Activated naive CD4-positive, alpha-beta T cell treated with anti-CD3 and anti-CD28 coated beads, Interleukin-2, amount 50 U/mL, for 72 hours (primary cell): Measurements from ENCODE around the gene USF1. TPM values are rescaled to one million over a fixed set of nuclear protein-coding genes. Genes with fewer than 3 reads are reported as not detected.
"Not testable (repeated sequence)": the region's sequence is repeated elsewhere in the genome, so short reads cannot be mapped to it uniquely, and the experiment has no call there.

Experiments
- ATAC-seq, 2 donors: fragments of 150-1000 bp; cut with Tn5 transposase; 2 replicates each; pipeline ENCODE4 v1.10.0; 2021; ENCODE audit warnings: mild to moderate bottlenecking in 2 of 2, moderate library complexity in 2 of 2
- DNase-seq, 2 donors: peaks; one replicate each; pipeline ENCODE4 v3.0.0; 2021 to 2022; ENCODE audit warnings: low spot score in 2 of 2
- H3K27ac Mint-ChIP-seq, 2 donors: one replicate each; pipeline ENCODE4 v1.8.0; 2022; ENCODE audit warnings: mild to moderate bottlenecking in 2 of 2, mixed read lengths in 2 of 2
- H3K36me3 Mint-ChIP-seq, 2 donors: one replicate each; pipeline ENCODE4 v1.8.0; 2022; ENCODE audit warnings: mixed read lengths in 2 of 2
- H3K9me3 Mint-ChIP-seq, 2 donors: one replicate each; pipeline ENCODE4 v1.8.0; 2022; ENCODE audit warnings: mixed read lengths in 2 of 2
- total RNA-seq, 2 donors: library from RNA; stranded (reverse); gene quantifications; one replicate each; pipeline ENCODE4 v1.2.3, GENCODE V29; 2022

USF1 gene
- total RNA-seq, 2 donors from 2014 or later = 50.8 to 90.6 TPM

GRCh38 chr1:161017756-161018630 lies 27.8 kb downstream of the USF1 start:
- Mint-ChIP-seq H3K36me3 (peaks cover 7% of the 10 kb centered on the region in 2 donors), H3K9me3 (peaks cover 0 to 4% of the 10 kb centered on the region in 2 donors), H3K27ac (peak overlapping the region in 1 of 2 donors; percentile 24)
- ATAC-seq = no peak
- DNase-seq = no peak

DNA sequence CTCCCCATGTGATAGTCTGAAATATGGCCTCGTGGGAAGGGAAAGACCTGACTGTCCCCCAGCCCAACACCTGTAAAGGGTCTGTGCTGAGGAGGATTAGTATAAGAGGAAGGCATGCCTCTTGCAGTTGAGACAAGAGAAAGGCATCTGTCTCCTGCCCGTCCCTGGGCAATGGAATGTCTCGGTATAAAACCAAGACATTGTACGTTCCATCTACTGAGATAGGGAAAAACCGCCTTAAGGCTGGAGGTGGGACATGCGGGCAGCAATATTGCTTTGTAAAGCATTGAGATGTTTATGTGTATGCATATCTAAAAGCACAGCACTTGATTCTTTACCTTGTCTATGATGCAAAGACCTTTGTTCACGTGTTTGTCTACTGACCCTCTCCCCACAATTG lies 28.6 kb downstream of the USF1 start:
- not testable (repeated sequence) for H3K9me3 Mint-ChIP-seq, H3K36me3 Mint-ChIP-seq, ATAC-seq, DNase-seq, H3K27ac Mint-ChIP-seq

- H3K36me3 Mint-ChIP-seq, H3K9me3 Mint-ChIP-seq, ATAC-seq, DNase-seq, H3K27ac Mint-ChIP-seq: not testable (repeated sequence)
These were observed 29.1 kb downstream of the USF1 start for GRCh38 chr1:161016683-161017082.

- H3K9me3 Mint-ChIP-seq = no peaks in the 10 kb centered on the region
- ATAC-seq = peak; percentile 86 to 89
- no peaks in the 10 kb centered on the region for H3K36me3 Mint-ChIP-seq
- DNase-seq = peak; percentile 47 to 83
- peak overlapping the region; percentile 92 to 95 for H3K27ac Mint-ChIP-seq
These were observed 32.1 kb downstream of the USF1 start for GRCh38 chr1:161013488-161014230.

- DNase-seq = no peak
- Mint-ChIP-seq H3K27ac (peak overlapping the region; percentile 92 to 95), H3K36me3 (no peaks in the 10 kb centered on the region), H3K9me3 (no peaks in the 10 kb centered on the region)
- ATAC-seq = peak in 1 of 2 donors; percentile 56
These were observed 32.7 kb downstream of the USF1 start for GRCh38 chr1:161013131-161013487.

DNA sequence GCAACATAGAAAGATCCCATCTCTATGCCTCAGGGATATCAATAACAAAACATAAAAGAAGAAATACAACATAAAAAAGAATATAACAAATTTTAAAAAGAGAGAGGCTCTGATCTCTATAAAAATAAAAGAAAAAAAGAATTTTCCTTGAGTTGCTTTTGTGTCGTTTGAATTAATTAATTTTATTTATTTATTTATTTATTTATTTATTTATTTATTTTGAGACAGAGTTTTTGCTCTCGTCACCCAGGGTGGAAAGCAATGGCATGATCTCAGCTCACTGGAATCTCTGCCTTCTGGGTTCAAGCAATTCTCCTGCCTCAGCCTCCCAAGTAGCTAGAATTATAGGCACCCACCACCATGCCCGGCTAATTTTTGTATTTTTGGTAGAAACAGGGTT lies 33.4 kb downstream of the USF1 start:
- Mint-ChIP-seq H3K27ac (no peak overlapping the region), H3K36me3 (no peaks in the 10 kb centered on the region), H3K9me3 (no peaks in the 10 kb centered on the region)
- no peak for DNase-seq
- no peak for ATAC-seq

- ATAC-seq (no peak), DNase-seq (no peak)
- no peaks in the 10 kb centered on the region for H3K36me3 Mint-ChIP-seq
- H3K9me3 Mint-ChIP-seq = no peaks in the 10 kb centered on the region
- no peak overlapping the region for H3K27ac Mint-ChIP-seq
These were observed 36.1 kb downstream of the USF1 start for GRCh38 chr1:161009602-161010211.

- ATAC-seq (no peak), DNase-seq (no peak)
- no peak overlapping the region for H3K27ac Mint-ChIP-seq
- H3K9me3 Mint-ChIP-seq = no peaks in the 10 kb centered on the region
- H3K36me3 Mint-ChIP-seq = no peaks in the 10 kb centered on the region
These were observed 36.8 kb downstream of the USF1 start for GRCh38 chr1:161008869-161009510.

DNA sequence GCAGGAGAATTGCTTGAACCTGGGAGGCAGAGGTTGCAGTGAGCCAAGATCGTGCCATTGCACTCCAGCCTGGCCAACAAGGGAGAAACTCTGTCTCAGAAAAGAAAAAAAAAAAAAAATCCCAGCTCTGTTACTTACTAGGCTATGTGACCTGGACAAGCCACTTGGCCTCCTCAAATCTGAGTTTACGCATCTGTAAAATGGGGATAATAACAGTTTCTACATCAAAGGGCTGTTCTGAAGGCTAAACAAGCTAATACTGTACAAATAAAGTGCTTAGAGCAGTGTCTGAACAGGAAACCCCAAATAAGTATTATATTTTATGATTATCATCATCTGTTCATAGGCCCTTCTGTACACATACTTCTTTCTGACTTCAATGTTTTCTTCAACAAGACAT lies 38.4 kb downstream of the USF1 start:
- Mint-ChIP-seq H3K27ac (no peak overlapping the region), H3K9me3 (no peaks in the 10 kb centered on the region), H3K36me3 (no peaks in the 10 kb centered on the region)

GRCh38 chr1:161006563-161006962 lies 39.2 kb downstream of the USF1 start:
- no peaks in the 10 kb centered on the region for H3K9me3 Mint-ChIP-seq
- H3K36me3 Mint-ChIP-seq = no peaks in the 10 kb centered on the region
- DNase-seq = no peak
- no peak overlapping the region for H3K27ac Mint-ChIP-seq
- ATAC-seq = no peak

More for the DNA sequence above, 38.4 kb downstream of the USF1 start:
- ATAC-seq = no peak
- DNase-seq = no peak

GRCh38 chr1:161001525-161001924 lies 44.3 kb downstream of the USF1 start:
- Mint-ChIP-seq H3K36me3 (no peaks in the 10 kb centered on the region), H3K27ac (peak overlapping the region in 1 of 2 donors; percentile 16), H3K9me3 (no peaks in the 10 kb centered on the region)
- ATAC-seq (no peak), DNase-seq (no peak)

DNA sequence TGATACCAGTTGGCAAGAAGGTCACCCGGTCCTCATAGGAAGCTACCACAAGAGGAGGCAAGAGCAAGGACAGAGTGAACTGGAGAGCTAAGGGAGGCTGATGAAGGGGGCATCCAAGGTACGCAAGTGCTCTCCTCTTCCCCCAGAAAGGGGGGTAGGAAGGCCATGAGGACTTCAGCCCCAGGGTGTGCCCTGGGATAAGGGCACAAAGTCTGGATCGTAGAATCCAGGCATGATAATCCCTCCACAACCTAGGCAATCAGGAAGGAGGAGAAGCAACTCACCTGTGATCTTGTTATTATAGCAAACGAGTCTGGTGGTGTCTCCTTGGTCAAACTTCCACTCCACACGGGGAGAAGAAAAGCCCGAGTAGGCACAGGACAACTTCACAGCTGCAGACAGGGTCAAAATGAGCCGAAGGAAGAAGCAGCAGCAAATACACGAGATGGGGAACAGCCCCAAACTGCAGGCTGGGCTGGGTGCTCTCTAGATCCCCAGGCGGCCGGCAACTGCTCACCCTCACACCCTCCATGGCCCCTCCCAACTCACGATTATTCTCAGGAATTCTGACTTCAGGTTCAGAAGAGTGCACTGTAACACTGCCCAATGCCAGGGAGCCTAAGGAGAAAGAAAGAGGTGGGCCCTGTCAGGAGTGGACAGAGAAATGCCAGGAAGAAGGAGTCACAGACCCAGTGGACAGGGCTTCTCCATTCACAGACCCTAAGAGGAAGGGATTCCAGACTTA lies 44.9 kb downstream of the USF1 start:
- no peaks in the 10 kb centered on the region for H3K36me3 Mint-ChIP-seq
- H3K9me3 Mint-ChIP-seq = no peaks in the 10 kb centered on the region
- no peak for DNase-seq
- no peak for ATAC-seq
- H3K27ac Mint-ChIP-seq = peak overlapping the region in 1 of 2 donors; percentile 85

DNA sequence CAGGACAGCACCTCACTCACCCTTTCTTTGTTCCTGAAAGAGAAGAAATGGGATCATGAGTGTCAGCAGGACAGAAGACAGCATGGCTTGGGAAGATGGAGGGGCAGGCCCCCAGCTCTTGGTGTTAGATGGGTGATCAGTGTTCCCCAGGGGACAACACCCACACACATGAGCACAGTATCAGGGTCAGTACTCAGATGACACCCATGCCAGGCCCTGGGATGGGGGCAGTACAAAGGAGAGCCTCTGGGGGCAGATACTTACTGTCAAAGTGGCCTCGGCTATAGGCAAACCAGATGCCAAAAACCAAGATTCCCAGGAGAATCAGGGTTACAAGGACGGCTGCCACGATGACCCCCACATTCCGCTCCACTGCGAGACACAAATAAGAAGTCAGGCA lies 46.4 kb downstream of the USF1 start:
- ATAC-seq (no peak), DNase-seq (no peak)
- Mint-ChIP-seq H3K27ac (peak overlapping the region in 1 of 2 donors; percentile 13), H3K36me3 (no peaks in the 10 kb centered on the region), H3K9me3 (no peaks in the 10 kb centered on the region)

GRCh38 chr1:160997323-160998038 lies 48.3 kb downstream of the USF1 start:
- peak; percentile 21 to 71 for ATAC-seq
- Mint-ChIP-seq H3K27ac (peak overlapping the region; percentile 11 to 32), H3K9me3 (no peaks in the 10 kb centered on the region), H3K36me3 (no peaks in the 10 kb centered on the region)
- DNase-seq = no peak

- peak overlapping the region in 1 of 2 donors; percentile 82 for H3K27ac Mint-ChIP-seq
- ATAC-seq (peak in 1 of 2 donors; percentile 72), DNase-seq (no peak)
- no peaks in the 10 kb centered on the region for H3K36me3 Mint-ChIP-seq
- H3K9me3 Mint-ChIP-seq = no peaks in the 10 kb centered on the region
These were observed 49.6 kb downstream of the USF1 start for GRCh38 chr1:160996178-160996577.
